Keratinocyte (primary cell): Measurements from ENCODE around the gene RASL10A. TPM values are rescaled to one million over a fixed set of nuclear protein-coding genes. Genes with fewer than 3 reads are reported as not detected.

ENCODE experiments used
- DNase-seq: peaks from one replicate; pipeline ENCODE4 v3.0.0-alpha.2; 2011; ENCODE audit warnings: low read depth, missing footprints, low spot score
- FAIRE-seq: peaks from 2 replicates; lab custom pipeline; 2011; peaks lifted over from hg19 to GRCh38; lab: Jason Lieb, UNC
- H2AFZ ChIP-seq: 2 replicates; pipeline ENCODE4 v1.6.0; 2012; ENCODE audit warnings: low read length, control low read depth, inconsistent platforms; ENCODE audit not compliant: control insufficient read depth
- H3K27ac ChIP-seq: 2 replicates; pipeline ENCODE4 v1.5.1; 2011; ENCODE audit warnings: low read length; ENCODE audit not compliant: control insufficient read depth, insufficient read depth
- H3K27me3 ChIP-seq: 3 replicates; pipeline ENCODE4 v1.6.0; 2011; ENCODE audit warnings: low read length; ENCODE audit not compliant: control insufficient read depth, insufficient read depth; ENCODE audit errors: extremely low read depth
- H3K36me3 ChIP-seq, 2 experiments: 2 replicates in 1 of 2; 3 replicates in 1 of 2; pipeline ENCODE4 v1.5.1; 2011; ENCODE audit warnings: low read length in 2 of 2, mild to moderate bottlenecking in 1 of 2; ENCODE audit not compliant: control insufficient read depth in 2 of 2, insufficient read depth in 2 of 2; ENCODE audit errors: extremely low read depth in 1 of 2
- H3K4me1 ChIP-seq: 3 replicates; pipeline ENCODE4 v1.5.1; 2011; ENCODE audit warnings: low read length; ENCODE audit not compliant: control insufficient read depth, insufficient read depth; ENCODE audit errors: extremely low read depth
- H3K4me2 ChIP-seq: 3 replicates; pipeline ENCODE4 v1.6.0; 2011; ENCODE audit warnings: low read depth, low read length; ENCODE audit not compliant: control insufficient read depth, insufficient read depth; ENCODE audit errors: extremely low read depth
- H3K4me3 ChIP-seq, 3 experiments: fragments of 200-600 bp in 1 of 3; sonication (generic) in 1 of 3; 2 replicates in 2 of 3; 3 replicates in 1 of 3; pipeline ENCODE4 v1.5.1; 2011 to 2016; ENCODE audit warnings: low read length in 3 of 3, mild to moderate bottlenecking in 3 of 3, control low read depth in 2 of 3, inconsistent platforms in 1 of 3, low read depth in 1 of 3, mixed read lengths in 1 of 3, mixed run types in 1 of 3, moderate library complexity in 1 of 3; ENCODE audit not compliant: control insufficient read depth in 2 of 3, insufficient read depth in 2 of 3; ENCODE audit errors: extremely low read depth in 1 of 3
- H3K79me2 ChIP-seq: 2 replicates; pipeline ENCODE4 v1.6.0; 2012; ENCODE audit warnings: low read length; ENCODE audit not compliant: control insufficient read depth, insufficient read depth
- H3K9ac ChIP-seq: 3 replicates; pipeline ENCODE4 v1.6.0; 2011; ENCODE audit warnings: low read length; ENCODE audit not compliant: control insufficient read depth, insufficient read depth; ENCODE audit errors: extremely low read depth
- H3K9me1 ChIP-seq: 3 replicates; pipeline ENCODE4 v1.6.0; 2011; ENCODE audit warnings: low read length; ENCODE audit not compliant: control insufficient read depth, insufficient read depth; ENCODE audit errors: extremely low read depth
- H3K9me3 ChIP-seq: 2 replicates; pipeline ENCODE4 v1.5.1; 2012; ENCODE audit warnings: low read depth, low read length; ENCODE audit not compliant: control insufficient read depth
- H4K20me1 ChIP-seq: 3 replicates; pipeline ENCODE4 v1.6.0; 2011; ENCODE audit warnings: low read length; ENCODE audit not compliant: control insufficient read depth, insufficient read depth; ENCODE audit errors: extremely low read depth
- CTCF ChIP-seq, 3 experiments: IDR thresholded peaks in 1 of 3; conservative IDR thresholded peaks in 1 of 3; optimal IDR thresholded peaks in 1 of 3; 2 replicates in 2 of 3; 3 replicates in 1 of 3; pipeline versions ENCODE3 to v1.5.1; 2011; ENCODE audit warnings: low read length in 3 of 3, mild to moderate bottlenecking in 3 of 3, moderate library complexity in 2 of 3, control low read depth in 1 of 3, inconsistent platforms in 1 of 3; ENCODE audit not compliant: insufficient read depth in 2 of 3; ENCODE audit errors: extremely low read depth in 1 of 3
- EZH2 ChIP-seq: IDR thresholded peaks from one replicate; pipeline ENCODE4 v1.6.1; 2012; ENCODE audit warnings: inconsistent platforms, mild to moderate bottlenecking, low read length, moderate library complexity
- dilution Hi-C: fragments of 300-500 bp; cut with MboI; formaldehyde crosslinking; loops from one replicate; pipeline ENCODE4 v1.7.0; 2020; ENCODE audit warnings: low sequenced_read_pairs; ENCODE audit not compliant: extremely low pct_ligation_motif_present
- polyA plus RNA-seq, 5 experiments: library from polyadenylated mRNA; depleted of rRNA in 3 of 5; stranded (reverse) in 3 of 5; stranded (forward) in 1 of 5; unstranded in 1 of 5; fragments of >200 nt; gene quantifications; 1 replicate in 1 of 5; 2 replicates in 3 of 5; 3 replicates in 1 of 5; pipeline versions ENCODE4 v1.2.1 to v1.2.3, GENCODE V29; 2011 to 2012; ENCODE audit warnings: missing spikeins in 2 of 5, low read depth in 1 of 5, low replicate concordance in 1 of 5

RASL10A gene
- polyA plus RNA-seq, 1 donor (not counting 4 experiments of a cell fraction or from before 2014, with no cell fraction given) = not detected

GRCh38 chr22:29308791-29309262 lies 6.7 kb downstream of the RASL10A start:
- H3K9ac ChIP-seq = peak overlapping the region; percentile 79
- peak overlapping the region; percentile 86 for H3K4me2 ChIP-seq
- FAIRE-seq = peak; percentile 96
- H3K79me2 ChIP-seq = peaks cover 24% of the 10 kb centered on the region
- H3K27me3 ChIP-seq = peaks cover 9% of the 10 kb centered on the region
- H3K4me1 ChIP-seq = peaks cover 43% of the 10 kb centered on the region
- dilution Hi-C loops = no loop called here
- TF ChIP-seq CTCF (optimal IDR thresholded peaks at IDR 0.05 in 1 of 3, IDR thresholded peaks at IDR 0.05 in 1 of 3, conservative IDR thresholded peaks at IDR 0.05 in 1 of 3; ENCODE audit: extremely low read depth in 1 of 3, insufficient read depth in 2 of 3, low read length in 3 of 3) = no peak
- no peak for TF ChIP-seq EZH2
- H3K36me3 ChIP-seq = peaks cover 5 to 20% of the 10 kb centered on the region in 2 experiments
- DNase-seq = peak; percentile 57
- H3K4me3 ChIP-seq = peak overlapping the region; percentile 17 to 80 (median 74)
- H4K20me1 ChIP-seq = peaks cover 7% of the 10 kb centered on the region
- H3K9me1 ChIP-seq = no peaks in the 10 kb centered on the region
- no peaks in the 10 kb centered on the region for H3K9me3 ChIP-seq
- peak overlapping the region; percentile 81 for H3K27ac ChIP-seq
- no peak overlapping the region for H2AFZ ChIP-seq

GRCh38 chr22:29308148-29308790 lies 7.2 kb downstream of the RASL10A start:
- dilution Hi-C loops = no loop called here
- no peaks in the 10 kb centered on the region for H3K9me3 ChIP-seq
- TF ChIP-seq CTCF (optimal IDR thresholded peaks at IDR 0.05 in 1 of 3, IDR thresholded peaks at IDR 0.05 in 1 of 3, conservative IDR thresholded peaks at IDR 0.05 in 1 of 3; ENCODE audit: extremely low read depth in 1 of 3, insufficient read depth in 2 of 3, low read length in 3 of 3) = no peak
- TF ChIP-seq EZH2 = no peak
- peaks cover 3% of the 10 kb centered on the region for H3K27me3 ChIP-seq
- peaks cover 43% of the 10 kb centered on the region for H3K4me1 ChIP-seq
- H3K9ac ChIP-seq = peak overlapping the region; percentile 79
- no peaks in the 10 kb centered on the region for H3K9me1 ChIP-seq
- H3K27ac ChIP-seq = peak overlapping the region; percentile 81
- FAIRE-seq = no peak
- H3K4me3 ChIP-seq = peak overlapping the region; percentile 74 to 80 (median 75)
- peaks cover 5 to 20% of the 10 kb centered on the region in 2 experiments for H3K36me3 ChIP-seq
- peak overlapping the region; percentile 86 for H3K4me2 ChIP-seq
- no peak for DNase-seq
- H2AFZ ChIP-seq = peak overlapping the region; percentile 19
- H3K79me2 ChIP-seq = peaks cover 24% of the 10 kb centered on the region
- H4K20me1 ChIP-seq = peaks cover 7% of the 10 kb centered on the region
